ENCODE results near the gene SLC16A3.
"Not testable (repeated sequence)": the region's sequence is repeated elsewhere in the genome, so short reads cannot be mapped to it uniquely, and the experiment has no call there.

Gene SLC16A3

DNA sequence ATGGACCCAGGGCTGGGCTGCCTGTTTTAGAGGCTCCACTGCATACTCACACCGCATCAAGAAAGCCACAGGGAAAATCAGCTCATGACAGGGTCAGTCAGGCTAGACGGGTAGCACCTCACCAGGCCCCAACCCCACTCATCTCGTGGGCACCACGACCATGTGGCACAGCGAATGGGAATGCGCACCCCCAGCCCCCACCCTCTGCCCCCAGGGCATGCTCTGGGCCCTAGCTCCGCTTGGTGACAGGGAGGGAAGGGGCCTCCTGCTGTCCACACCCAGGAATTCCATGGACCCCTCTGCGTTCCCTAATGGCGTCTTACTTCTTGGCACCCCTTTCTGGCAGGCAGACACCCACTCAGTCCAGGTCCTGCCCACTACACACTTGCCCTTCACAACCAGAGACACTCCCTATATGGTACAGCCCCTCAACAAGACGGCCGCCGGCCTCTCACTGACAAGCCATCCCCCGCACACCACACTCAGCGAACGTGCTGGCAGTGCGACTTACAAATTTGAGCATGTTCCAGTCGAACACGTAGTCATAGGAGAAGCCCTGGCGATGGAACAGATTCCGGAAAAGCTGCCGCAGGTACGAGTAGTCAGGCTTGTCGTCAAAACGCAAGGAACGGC, 22.1 kb downstream of the SLC16A3 start (continued):
- no peak for TF ChIP-seq ARNTL (CRISPR knock-in tag; IDR thresholded peaks at IDR 0.05; ENCODE audit: borderline replicate concordance, low read depth)

GRCh38 chr17:82252511-82253178, 23.8 kb downstream of the SLC16A3 start:
- TF ChIP-seq SNAI2 (CRISPR knock-in tag; IDR thresholded peaks at IDR 0.05) (no peak), POU6F1 (CRISPR knock-in tag; IDR thresholded peaks at IDR 0.05; ENCODE audit: borderline replicate concordance, low read depth) (no peak), ZFP30 (CRISPR knock-in tag; IDR thresholded peaks at IDR 0.05) (no peak), ZC3H10 (CRISPR knock-in tag; IDR thresholded peaks at IDR 0.05) (no peak), CREB5 (CRISPR knock-in tag; IDR thresholded peaks at IDR 0.05; ENCODE audit: low read depth) (no peak), TOX (CRISPR knock-in tag; IDR thresholded peaks at IDR 0.05; ENCODE audit: borderline replicate concordance) (no peak), GLIS3 (CRISPR knock-in tag; IDR thresholded peaks at IDR 0.05) (no peak), ZNF70 (CRISPR knock-in tag; IDR thresholded peaks at IDR 0.05) (no peak)
- no peak for ATAC-seq

GRCh38 chr17:82253179-82253544, 24.3 kb downstream of the SLC16A3 start:
- no peak for ATAC-seq
- TF ChIP-seq ZFP3 (CRISPR knock-in tag; IDR thresholded peaks at IDR 0.05): no peak
- no peak for TF ChIP-seq CSRNP3 (CRISPR knock-in tag; IDR thresholded peaks at IDR 0.05)
- no peak for TF ChIP-seq RARB (CRISPR knock-in tag; IDR thresholded peaks at IDR 0.05)
- TF ChIP-seq TCF4 (CRISPR knock-in tag; IDR thresholded peaks at IDR 0.05; ENCODE audit: borderline replicate concordance): no peak
- no peak for TF ChIP-seq GLIS3 (CRISPR knock-in tag; IDR thresholded peaks at IDR 0.05)
- TF ChIP-seq ZNF70 (CRISPR knock-in tag; IDR thresholded peaks at IDR 0.05): no peak
- no peak for TF ChIP-seq ISL1 (CRISPR knock-in tag; IDR thresholded peaks at IDR 0.05)
- no peak for TF ChIP-seq ZC3H10 (CRISPR knock-in tag; IDR thresholded peaks at IDR 0.05)
- no peak for TF ChIP-seq BACH2 (CRISPR knock-in tag; IDR thresholded peaks at IDR 0.05; ENCODE audit: borderline replicate concordance)
- no peak for TF ChIP-seq ZNF565 (CRISPR knock-in tag; conservative IDR thresholded peaks at IDR 0.05; ENCODE audit: low read depth)
- TF ChIP-seq CSDC2 (CRISPR knock-in tag; IDR thresholded peaks at IDR 0.05): no peak
- TF ChIP-seq ARNTL (CRISPR knock-in tag; IDR thresholded peaks at IDR 0.05; ENCODE audit: borderline replicate concordance, low read depth): no peak
- no peak for TF ChIP-seq CREB5 (CRISPR knock-in tag; IDR thresholded peaks at IDR 0.05; ENCODE audit: low read depth)
- no peak for TF ChIP-seq ESRRG (CRISPR knock-in tag; IDR thresholded peaks at IDR 0.05)
- no peak for TF ChIP-seq ZFP30 (CRISPR knock-in tag; IDR thresholded peaks at IDR 0.05)
- TF ChIP-seq SNAI2 (CRISPR knock-in tag; IDR thresholded peaks at IDR 0.05): no peak
- no peak for TF ChIP-seq PATZ1 (CRISPR knock-in tag; IDR thresholded peaks at IDR 0.05; ENCODE audit: borderline replicate concordance)
- no peak for TF ChIP-seq OSR1 (CRISPR knock-in tag; IDR thresholded peaks at IDR 0.05)
- no peak for TF ChIP-seq ZNF8 (CRISPR knock-in tag; IDR thresholded peaks at IDR 0.05)

- not testable (repeated sequence) for ATAC-seq
These were observed 25.3 kb downstream of the SLC16A3 start for GRCh38 chr17:82254096-82254495.

DNA sequence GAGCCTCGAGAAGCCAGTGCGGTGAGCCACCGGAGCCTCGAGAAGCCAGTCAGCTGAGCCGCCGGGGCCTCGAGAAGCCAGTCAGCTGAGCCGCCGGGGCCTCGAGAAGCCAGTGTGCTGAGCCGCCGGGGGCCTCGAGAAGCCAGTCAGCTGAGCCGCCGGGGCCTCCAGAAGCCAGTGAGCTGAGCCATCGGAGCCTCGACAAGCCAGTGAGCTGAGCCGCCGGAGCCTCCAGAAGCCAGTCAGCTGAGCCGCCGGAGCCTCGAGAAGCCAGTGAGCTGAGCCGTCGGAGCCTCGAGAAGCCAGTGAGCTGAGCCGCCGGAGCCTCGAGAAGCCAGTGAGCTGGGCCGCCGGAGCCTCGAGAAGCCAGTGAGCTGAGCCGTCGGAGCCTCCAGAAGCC, 25.9 kb downstream of the SLC16A3 start:
- ATAC-seq: not testable (repeated sequence)
